OCI-LY1 (cell line): ENCODE measurements around the gene LRRC8D.

Source experiments
- EZH2 ChIP-seq: fragments of 200-600 bp; sonication (generic), shearing (Covaris generic); IDR thresholded peaks from 2 replicates; pipeline ENCODE4 v1.8.0; 2017; ENCODE audit warnings: borderline replicate concordance, mixed run types, mild to moderate bottlenecking, antibody characterized with exemption, low read length, moderate library complexity, mixed read lengths
- TF ChIP-seq, protein P1 (sequence below): fragments of 200-600 bp; sonication (generic), shearing (Covaris generic); IDR thresholded peaks from 2 replicates; pipeline ENCODE4 v1.5.1; 2017; ENCODE audit warnings: mild to moderate bottlenecking, antibody characterized with exemption, low read length, moderate library complexity, mixed read lengths

DNA sequence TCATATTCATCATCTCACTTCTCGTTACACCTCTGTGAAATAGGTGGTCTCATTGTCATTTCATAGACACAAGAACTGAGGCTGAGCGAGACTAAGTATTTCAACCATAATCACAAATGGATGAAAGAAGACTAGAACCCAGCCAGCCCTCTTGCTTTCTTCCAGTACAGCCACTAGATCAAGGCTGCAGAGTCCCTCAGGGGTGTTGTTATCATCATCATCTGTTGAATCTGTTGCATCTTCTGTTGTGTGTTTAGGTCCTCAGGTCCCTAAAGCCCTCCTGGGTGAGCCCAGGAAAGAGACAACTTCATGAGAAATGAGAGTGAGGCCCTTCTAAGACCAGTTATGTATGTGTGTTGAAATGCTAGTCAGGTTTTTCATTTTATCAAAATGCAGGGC, 87.4 kb downstream of the LRRC8D start:
- TF ChIP-seq, protein P1, sequence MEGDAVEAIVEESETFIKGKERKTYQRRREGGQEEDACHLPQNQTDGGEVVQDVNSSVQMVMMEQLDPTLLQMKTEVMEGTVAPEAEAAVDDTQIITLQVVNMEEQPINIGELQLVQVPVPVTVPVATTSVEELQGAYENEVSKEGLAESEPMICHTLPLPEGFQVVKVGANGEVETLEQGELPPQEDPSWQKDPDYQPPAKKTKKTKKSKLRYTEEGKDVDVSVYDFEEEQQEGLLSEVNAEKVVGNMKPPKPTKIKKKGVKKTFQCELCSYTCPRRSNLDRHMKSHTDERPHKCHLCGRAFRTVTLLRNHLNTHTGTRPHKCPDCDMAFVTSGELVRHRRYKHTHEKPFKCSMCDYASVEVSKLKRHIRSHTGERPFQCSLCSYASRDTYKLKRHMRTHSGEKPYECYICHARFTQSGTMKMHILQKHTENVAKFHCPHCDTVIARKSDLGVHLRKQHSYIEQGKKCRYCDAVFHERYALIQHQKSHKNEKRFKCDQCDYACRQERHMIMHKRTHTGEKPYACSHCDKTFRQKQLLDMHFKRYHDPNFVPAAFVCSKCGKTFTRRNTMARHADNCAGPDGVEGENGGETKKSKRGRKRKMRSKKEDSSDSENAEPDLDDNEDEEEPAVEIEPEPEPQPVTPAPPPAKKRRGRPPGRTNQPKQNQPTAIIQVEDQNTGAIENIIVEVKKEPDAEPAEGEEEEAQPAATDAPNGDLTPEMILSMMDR = no peak
- TF ChIP-seq EZH2 = no peak
